OCI-LY3 (cell line): Measurements from ENCODE around the gene KIRREL1.

Experiments used
- EZH2phosphoT487 ChIP-seq: fragments of 200-600 bp; shearing (Covaris generic); IDR thresholded peaks from 2 replicates; pipeline ENCODE4 v1.6.1; 2018; ENCODE audit warnings: antibody characterized with exemption, mixed run types, low read depth
- TF ChIP-seq, protein P1 (sequence below): fragments of 200-600, 300-600 bp; sonication (generic); IDR thresholded peaks from 2 replicates; pipeline ENCODE4 v1.5.1; 2014; ENCODE audit warnings: antibody characterized with exemption, low read length, low read depth

- TF ChIP-seq, protein P1, sequence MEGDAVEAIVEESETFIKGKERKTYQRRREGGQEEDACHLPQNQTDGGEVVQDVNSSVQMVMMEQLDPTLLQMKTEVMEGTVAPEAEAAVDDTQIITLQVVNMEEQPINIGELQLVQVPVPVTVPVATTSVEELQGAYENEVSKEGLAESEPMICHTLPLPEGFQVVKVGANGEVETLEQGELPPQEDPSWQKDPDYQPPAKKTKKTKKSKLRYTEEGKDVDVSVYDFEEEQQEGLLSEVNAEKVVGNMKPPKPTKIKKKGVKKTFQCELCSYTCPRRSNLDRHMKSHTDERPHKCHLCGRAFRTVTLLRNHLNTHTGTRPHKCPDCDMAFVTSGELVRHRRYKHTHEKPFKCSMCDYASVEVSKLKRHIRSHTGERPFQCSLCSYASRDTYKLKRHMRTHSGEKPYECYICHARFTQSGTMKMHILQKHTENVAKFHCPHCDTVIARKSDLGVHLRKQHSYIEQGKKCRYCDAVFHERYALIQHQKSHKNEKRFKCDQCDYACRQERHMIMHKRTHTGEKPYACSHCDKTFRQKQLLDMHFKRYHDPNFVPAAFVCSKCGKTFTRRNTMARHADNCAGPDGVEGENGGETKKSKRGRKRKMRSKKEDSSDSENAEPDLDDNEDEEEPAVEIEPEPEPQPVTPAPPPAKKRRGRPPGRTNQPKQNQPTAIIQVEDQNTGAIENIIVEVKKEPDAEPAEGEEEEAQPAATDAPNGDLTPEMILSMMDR: no peak
- TF ChIP-seq EZH2phosphoT487: no peak
These were observed 21.7 kb upstream of the KIRREL1 start for GRCh38 chr1:157971769-157972168.
